Heart right ventricle (tissue), 16 donors: ENCODE results near the gene ZNF525. TPM values are rescaled to one million over a fixed set of nuclear protein-coding genes. Genes with fewer than 3 reads are reported as not detected.

Source experiments
- ATAC-seq, 8 donors: fragments of 200-7000 bp; cut with Tn5 transposase; one replicate each; pipeline ENCODE4 v1.9.1; 2020; ENCODE audit warnings: mild to moderate bottlenecking in 8 of 8, moderate library complexity in 8 of 8, moderate number of reproducible peaks in 1 of 8
- DNase-seq, 2 donors: peaks; one replicate each; pipeline ENCODE4 v3.0.0-alpha.2; 2020
- H3K27ac ChIP-seq, 10 donors: fragments of 200-600 bp; sonication (generic) in 2 of 10; one replicate each; pipeline versions ENCODE4 v1.5.0 to v1.8.0; 2020 to 2022; ENCODE audit warnings: mild to moderate bottlenecking in 3 of 10
- H3K27me3 ChIP-seq, 7 donors: fragments of 200-600 bp; one replicate each; pipeline ENCODE4 v1.8.0; 2021 to 2022; ENCODE audit warnings: mild to moderate bottlenecking in 2 of 7
- H3K36me3 ChIP-seq, 9 donors: fragments of 200-600 bp; sonication (generic) in 1 of 9; one replicate each; pipeline versions ENCODE4 v1.5.0 to v1.8.0; 2020 to 2022; ENCODE audit warnings: mild to moderate bottlenecking in 2 of 9
- H3K4me1 ChIP-seq, 9 donors: fragments of 200-600 bp; sonication (generic) in 1 of 9; one replicate each; pipeline versions ENCODE4 v1.5.0 to v1.8.0; 2020 to 2022; ENCODE audit warnings: mild to moderate bottlenecking in 4 of 9
- H3K4me3 ChIP-seq, 10 donors: fragments of 200-600 bp; sonication (generic) in 2 of 10; one replicate each; pipeline versions ENCODE4 v1.5.0 to v1.8.0; 2020 to 2022; ENCODE audit warnings: mild to moderate bottlenecking in 7 of 10, moderate library complexity in 2 of 10
- H3K9me3 ChIP-seq, 11 donors: fragments of 200-600 bp in 10 of 11; sonication (generic) in 2 of 11; one replicate each; pipeline versions ENCODE4 v1.5.0 to v1.8.0; 2013 to 2022; ENCODE audit warnings: mild to moderate bottlenecking in 2 of 11, control low read depth in 1 of 11, moderate library complexity in 1 of 11
- CTCF ChIP-seq, 9 donors: fragments of 200-600 bp; sonication (generic) in 2 of 9; IDR thresholded peaks; one replicate each; pipeline versions ENCODE4 v1.5.0 to v1.8.0; 2021 to 2022; ENCODE audit warnings: antibody characterized with exemption in 9 of 9, mild to moderate bottlenecking in 5 of 9, moderate library complexity in 1 of 9
- WGBS, 2 donors: extraction: QIAGEN DNeasy Blood & Tissue Kit; methylation state at CpG; one replicate each; pipeline ENCODE4 v1.1.7; 2013; ENCODE audit warnings: inconsistent platforms in 1 of 2; 5-methylcytosine and 5-hydroxymethylcytosine counted together
- intact Hi-C, 10 donors: fragments of 100-400 bp; cut with DNase I; formaldehyde crosslinking; loops; one replicate each; pipeline versions ENCODE4 v1.11.1 to v1.14.2; 2022
- long read RNA-seq, 3 donors: library from polyadenylated mRNA; unstranded; transcript quantifications; one replicate each; pipeline ENCODE4 v2.0.0, GENCODE V29; 2020 to 2021
- polyA plus RNA-seq, 2 donors: library from polyadenylated mRNA; stranded (reverse); fragments of 200-250 nt; gene quantifications; one replicate each; pipeline ENCODE4 v1.2.3, GENCODE V29; 2013
- total RNA-seq, 10 donors: library from RNA; stranded (reverse); fragmentation: NEBNext Ultra II Directional in 3 of 10; extraction: Animal tissue kit (Norgen Biotek cat#: 25700) in 3 of 10; gene quantifications; one replicate each; pipeline versions ENCODE4 v1.2.1 to v1.2.4, GENCODE V29; 2021 to 2023
- donor health status: Arrhythmogenic right ventricular cardiomyopathy.
- donor health status: ischemic (EF 13 %, LVEDD 7.1; RV severe dilation, severe dysfunction).
- donor health status: healthy with polysubstance abuse.
- donor health status: DM: no; HTN: yes; CAD: no.
- donor health status: DM: no; HTN: no; CAD: no.
- donor health status: ischemic (EF 25% LVEDD 6.9; RV normal size, moderate dysfunction).
- donor health status: ischemic (EF 25% LVEDD 5.7; RV mildly dilated, moderate dysfunction).
- donor health status: healthy.
- donor health status: DM: yes; HTN: yes; CAD: no.
- donor health status: Ischemic cardiomyopathy.
- donor health status: ischemic (EF 35%, LVEDD 5.7; RV mildly dilated, moderate dysfunction).
- donor health status: nonischemic (EF 11% LVEDD 7.7; RV severe dilation, severe dysfunction).
- donor health status: DM: yes; HTN: yes; CAD: no.
- donor health status: PGD.
- donor health status: ischemic (EF 29% LVEDD 5.4; RV normal size, mild dysfunction).
- donor health status: nonischemic (EF 23%, LVEDD 6.1; RV moderate dilation, normal function).

The ZNF525 gene
- total RNA-seq, result 1 to 10 TPM; 2.1 to 4.8 (median 3.7) TPM
- polyA plus RNA-seq, result 1 to 10 TPM; 2.1 to 3.3 TPM
- long read RNA-seq, donor 1, partial matches to known transcripts, result 0 of 2 reads
- long read RNA-seq, donor 1, other reads (novel, unspliced or antisense), result 1 of 2 reads
- long read RNA-seq, donor 2, partial matches to known transcripts, result 0 of 1 reads
- long read RNA-seq, donor 2, other reads (novel, unspliced or antisense), result 1 of 1 reads
- long read RNA-seq, donor 3, partial matches to known transcripts, result 2 of 6 reads
- long read RNA-seq, donor 3, other reads (novel, unspliced or antisense), result 3 of 6 reads

- 0 to 1% methylated on average over 45 of the region's 45 CpGs for WGBS, 2 donors
- H3K9me3 ChIP-seq, result peaks cover 0 to 7% (median 0%) of the 10 kb centered on the region in 11 donors
- intact Hi-C loops, result loop anchor here in 2 of 10 donors (5.0 to 10.0 kb wide), 3 partner anchors 171 to 678 kb away; partner anchors contain the start of gene ZNF665 (in 1 of the 2)
- peak within 1 kb of the TSS in 9 of 10 donors; percentile 11 to 78 (median 53) for H3K27ac ChIP-seq
- H3K4me3 ChIP-seq, result peak within 1 kb of the TSS; percentile 49 to 92 (median 72)
- DNase-seq (peak; percentile 81 to 91), ATAC-seq (peak; percentile 98 to 100 (median 99))
- H3K36me3 ChIP-seq, result no peaks in the 10 kb centered on the region
- no peaks in the 10 kb centered on the region for H3K27me3 ChIP-seq
- peaks cover 0 to 14% (median 6%) of the 10 kb centered on the region in 9 donors for H3K4me1 ChIP-seq
- peak in 7 of 9 donors; percentile 7 to 38 (median 27) for TF ChIP-seq CTCF (IDR thresholded peaks at IDR 0.05)
Measured at GRCh38 chr19:53365134-53365898, at the start of gene ZNF525. TSS of gene ZNF525 (plus strand) at chr19:53365705. CDS start at chr19:53372282, 6,577 bp downstream.

GRCh38 chr19:53328967-53329366 lies 36.5 kb upstream of the ZNF525 start:
- peak in 7 of 8 donors; percentile 43 to 81 (median 61) for ATAC-seq

DNA sequence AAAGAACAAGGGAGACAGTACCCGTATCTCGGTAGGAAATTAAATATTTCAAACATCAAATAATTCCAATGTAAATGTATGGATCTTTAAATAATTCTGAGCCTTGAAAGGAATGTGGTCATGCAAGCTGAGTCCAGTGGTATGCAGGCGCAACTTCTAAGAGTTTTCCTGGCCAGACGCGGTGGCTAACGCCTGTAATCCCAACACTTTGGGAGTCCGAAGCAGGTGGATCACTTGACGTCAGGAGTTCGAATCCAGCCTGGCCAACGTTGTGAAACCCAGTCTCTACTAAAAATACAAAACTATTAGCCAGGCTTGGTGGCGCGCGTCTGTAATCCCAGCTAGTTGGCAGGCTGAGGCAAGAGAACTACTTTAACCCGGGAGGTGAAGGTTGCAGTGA lies 33.0 kb upstream of the ZNF525 start:
- DNase-seq (no peak), ATAC-seq (no peak)
- TF ChIP-seq CTCF (IDR thresholded peaks at IDR 0.05), result no peak
- Histone ChIP-seq H3K4me3 (peak overlapping the region in 9 of 10 donors; percentile 64 to 90 (median 74)), H3K27me3 (peaks cover 0 to 17% (median 5%) of the 10 kb centered on the region in 7 donors), H3K4me1 (peaks cover 2 to 15% (median 8%) of the 10 kb centered on the region in 9 donors), H3K27ac (peak overlapping the region in 3 of 10 donors; percentile 70 to 82 (median 78)), H3K9me3 (peaks cover 0 to 40% (median 0%) of the 10 kb centered on the region in 11 donors), H3K36me3 (peaks cover 0 to 6% (median 0%) of the 10 kb centered on the region in 9 donors)
- intact Hi-C loops, result loop anchor here in 3 of 10 donors (2.0 to 10.0 kb wide), 4 partner anchors 62 to 138 kb away; partner anchors contain the start of genes ZNF677 (in 2 of the 3), VN1R2 (in 1 of the 3), ZNF665 (in 1 of the 3) and ZNF765 (in 1 of the 3)
- 75 to 81% methylated on average over 14 of the region's 14 CpGs for WGBS, 2 donors

More at GRCh38 chr19:53328967-53329366, 36.5 kb upstream of the ZNF525 start:
- intact Hi-C loops, result no loop called here
- WGBS, 2 donors, result 20% methylated on average over 24 of the region's 24 CpGs
- DNase-seq, result peak; percentile 66 to 69
- Histone ChIP-seq H3K27ac (no peak overlapping the region), H3K9me3 (peaks cover 0 to 66% (median 6%) of the 10 kb centered on the region in 11 donors), H3K27me3 (peaks cover 0 to 42% (median 12%) of the 10 kb centered on the region in 7 donors), H3K4me3 (peak overlapping the region in 9 of 10 donors; percentile 8 to 45 (median 22)), H3K4me1 (peaks cover 0 to 8% (median 7%) of the 10 kb centered on the region in 9 donors), H3K36me3 (no peaks in the 10 kb centered on the region)
- TF ChIP-seq CTCF (IDR thresholded peaks at IDR 0.05), result no peak
